HG02884 (cell line): Measurements from ENCODE around the gene PDK2.

ENCODE experiments used
- ATAC-seq: cut with Tn5 transposase; IDR thresholded peaks from one replicate; pipeline ENCODE4 v1.9.1; 2021; ENCODE audit warnings: mild to moderate bottlenecking, moderate library complexity; ENCODE audit not compliant: unreplicated experiment

PDK2 gene

GRCh38 chr17:50147841-50148225 is 52.7 kb downstream of the PDK2 start:
- ATAC-seq: no peak

GRCh38 chr17:50148226-50149090 is 53.3 kb downstream of the PDK2 start:
- ATAC-seq: peak; percentile 47

- no peak for ATAC-seq
These were observed 53.9 kb downstream of the PDK2 start for GRCh38 chr17:50149091-50149416.

GRCh38 chr17:50149417-50150353 is 54.5 kb downstream of the PDK2 start:
- no peak for ATAC-seq

- ATAC-seq: no peak
These were observed 55.3 kb downstream of the PDK2 start, which contains the start of gene PPP1R9B for GRCh38 chr17:50150354-50151040. PPP1R9B (minus strand) TSS chr17:50150677; CDS start chr17:50150513, 164 bp downstream.

DNA sequence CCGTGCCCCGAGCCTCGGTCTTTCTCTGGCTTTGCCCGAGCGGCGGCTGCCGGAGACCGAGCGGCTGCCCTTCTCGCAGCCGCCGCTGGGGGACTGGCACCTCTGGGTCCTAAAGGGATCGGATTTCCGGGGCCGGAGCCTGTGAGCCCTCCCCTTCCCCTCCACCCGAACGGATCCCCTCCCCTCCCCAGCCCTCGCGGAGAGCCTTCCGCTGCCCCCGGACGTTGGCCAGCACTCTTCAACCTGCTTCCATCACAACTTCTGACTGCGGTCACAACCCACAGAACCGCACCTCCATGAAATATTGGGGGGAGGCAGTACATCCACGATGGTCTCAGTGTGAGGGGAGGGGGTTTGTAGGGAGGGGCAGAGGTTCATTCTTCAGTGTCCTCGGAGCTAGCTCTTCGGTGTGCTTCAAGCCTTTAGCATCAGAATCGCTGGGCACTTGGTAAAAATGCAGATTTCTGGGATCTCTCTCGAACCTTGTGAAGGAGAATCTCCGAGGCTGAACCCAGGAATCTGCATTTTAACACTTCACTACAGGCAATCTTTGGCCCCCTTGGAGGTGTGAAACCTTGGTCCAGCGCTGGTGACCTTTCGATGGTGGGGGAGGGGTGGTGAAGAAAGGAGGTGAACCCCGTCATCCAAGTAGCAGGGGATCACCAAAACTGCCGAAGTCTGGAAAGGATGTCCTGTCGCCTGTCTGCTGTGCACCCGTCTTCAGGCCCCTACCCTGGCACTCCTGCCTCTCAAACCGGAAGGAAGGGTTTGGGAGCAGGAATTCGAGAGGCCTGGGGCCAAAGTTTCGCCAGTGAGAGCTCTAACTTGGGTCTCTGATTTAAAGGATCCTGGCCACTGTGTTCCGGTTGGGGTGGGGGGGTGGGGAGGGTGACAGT is 56.1 kb downstream of the PDK2 start:
- peak; percentile 34 for ATAC-seq

DNA sequence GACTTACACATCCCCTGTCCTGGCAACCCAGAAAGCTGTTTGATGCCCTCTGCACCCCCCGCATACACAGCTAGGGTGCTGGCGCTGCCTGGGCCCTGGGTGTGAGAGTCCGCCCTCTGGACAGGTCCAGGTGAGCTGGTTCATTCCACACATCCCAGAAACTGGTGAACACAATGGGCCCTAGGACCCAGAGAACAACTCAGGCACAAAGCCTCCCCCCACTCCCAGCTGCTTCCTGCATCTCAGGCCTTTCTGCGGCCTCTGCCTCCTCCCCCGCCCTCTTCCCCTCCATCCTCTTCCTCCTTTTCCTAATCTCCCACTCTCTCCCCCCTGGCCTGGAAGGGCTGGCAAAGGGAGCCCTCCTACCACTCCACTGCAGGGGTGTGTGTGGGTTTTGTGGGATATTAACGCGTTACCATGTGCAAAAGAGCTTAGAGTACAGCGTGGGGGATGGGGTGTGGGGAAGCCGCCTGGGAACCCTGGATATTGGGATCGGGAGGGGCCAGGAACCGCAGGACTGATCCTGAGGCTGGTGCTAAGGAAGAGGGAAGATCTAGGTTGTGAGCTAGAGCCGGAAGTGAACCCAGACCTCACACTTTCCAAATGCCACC is 56.9 kb downstream of the PDK2 start:
- no peak for ATAC-seq

- ATAC-seq: no peak
These were observed 57.6 kb downstream of the PDK2 start for GRCh38 chr17:50152736-50153135.

- no peak for ATAC-seq
These were observed 58.8 kb downstream of the PDK2 start for GRCh38 chr17:50153650-50154575.

- no peak for ATAC-seq
These were observed 59.5 kb downstream of the PDK2 start for GRCh38 chr17:50154604-50155003.

DNA sequence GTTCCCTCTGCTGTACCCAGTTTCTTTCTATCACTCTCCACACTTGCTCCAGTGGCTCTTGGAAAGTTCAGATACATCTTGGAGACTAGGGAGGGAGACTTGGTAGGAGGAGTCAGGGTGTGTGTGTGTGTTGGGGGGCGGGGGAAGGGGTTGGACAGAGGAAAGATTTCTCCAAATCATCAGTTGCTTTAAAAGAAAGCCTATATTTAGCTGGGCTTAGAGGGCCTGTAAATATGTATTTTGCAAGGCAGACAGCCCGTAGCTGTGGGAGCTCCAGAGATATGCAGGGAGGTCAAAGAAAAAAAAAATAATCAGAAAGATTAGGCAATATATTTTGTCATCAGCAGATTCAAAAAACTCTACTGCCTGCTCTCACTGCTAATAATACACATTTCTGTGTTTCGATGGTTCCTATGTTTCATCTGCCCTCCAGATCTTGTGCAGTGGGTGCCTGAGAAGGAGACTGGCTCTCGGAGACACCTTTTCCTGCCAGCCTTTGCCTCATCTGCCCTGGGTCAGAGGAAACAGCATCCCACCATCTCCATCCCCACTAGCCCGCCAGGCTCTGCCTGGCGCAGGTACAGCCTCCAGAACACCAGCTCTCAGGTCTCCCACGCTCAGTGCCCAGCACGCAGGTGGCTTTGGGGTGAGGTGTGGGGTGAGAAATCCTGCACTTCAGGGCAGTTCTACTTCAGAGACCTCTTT is 60.1 kb downstream of the PDK2 start:
- no peak for ATAC-seq

GRCh38 chr17:50157891-50158290 is 62.7 kb downstream of the PDK2 start:
- no peak for ATAC-seq

- peak; percentile 64 for ATAC-seq
These were observed 66.1 kb downstream of the PDK2 start for GRCh38 chr17:50161023-50161910.
